T-helper 17 cell (primary cell): ENCODE results near the gene TMBIM6. TPM values are rescaled to one million over a fixed set of nuclear protein-coding genes. Genes with fewer than 3 reads are reported as not detected.
"Not testable (repeated sequence)": the region's sequence is repeated elsewhere in the genome, so short reads cannot be mapped to it uniquely, and the experiment has no call there.

Experiments
- ATAC-seq: fragments of 150-1000 bp; cut with Tn5 transposase; 2 replicates; pipeline ENCODE4 v1.10.0; 2021; ENCODE audit warnings: mild to moderate bottlenecking, moderate library complexity
- DNase-seq, 3 donors: peaks; one replicate each; pipeline versions ENCODE4 v3.0.0 to v3.0.0-alpha.2; 2020 to 2021
- H3K9me3 ChIP-seq: one replicate; pipeline ENCODE4 v1.7.0; 2013; ENCODE audit warnings: low read length, mild to moderate bottlenecking; ENCODE audit not compliant: control insufficient read depth, poor library complexity, severe bottlenecking
- H3K27ac Mint-ChIP-seq: one replicate; pipeline ENCODE4 v1.8.0; 2022; ENCODE audit warnings: mild to moderate bottlenecking, moderate library complexity, mixed read lengths
- H3K27me3 Mint-ChIP-seq: one replicate; pipeline ENCODE4 v1.8.0; 2022; ENCODE audit warnings: mixed read lengths
- H3K36me3 Mint-ChIP-seq: one replicate; pipeline ENCODE4 v1.8.0; 2022; ENCODE audit warnings: low read depth, mixed read lengths
- H3K4me1 Mint-ChIP-seq: one replicate; pipeline ENCODE4 v1.8.0; 2022; ENCODE audit warnings: mild to moderate bottlenecking, mixed read lengths
- H3K4me3 Mint-ChIP-seq: one replicate; pipeline ENCODE4 v1.8.0; 2022; ENCODE audit warnings: mild to moderate bottlenecking, moderate library complexity, mixed read lengths
- total RNA-seq, 4 donors: library from RNA in 2 of 4; stranded (reverse) in 2 of 4; gene quantifications; one replicate each; pipeline ENCODE4 v1.2.3 and lab custom pipeline; 2022 to 2026

Gene TMBIM6
- total RNA-seq, 2 donors from 2014 or later, result 325 to 376 TPM

DNA sequence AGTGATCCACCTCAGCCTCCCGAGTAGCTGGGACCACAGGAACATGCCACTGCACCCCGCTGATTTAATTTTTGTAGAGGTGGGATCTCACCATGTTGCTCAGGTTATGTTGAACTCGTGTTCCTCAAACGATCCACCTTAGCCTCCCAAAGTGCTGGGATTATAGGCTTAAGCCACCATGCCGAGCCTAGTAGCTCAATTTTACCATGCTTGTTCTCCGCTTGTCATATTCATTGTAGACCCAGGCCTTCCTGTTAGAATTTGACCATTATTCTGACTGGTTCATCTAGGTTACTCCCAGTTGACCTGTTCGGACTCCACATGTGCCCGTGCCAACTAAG, 24.7 kb downstream of the TMBIM6 start:
- no peak for ATAC-seq
- DNase-seq, result no peak
- Mint-ChIP-seq H3K4me3 (no peak overlapping the region), H3K27me3 (no peaks in the 10 kb centered on the region), H3K4me1 (peaks cover 51% of the 10 kb centered on the region), H3K27ac (peak overlapping the region; percentile 87), H3K36me3 (peaks cover 3% of the 10 kb centered on the region)
- no peaks in the 10 kb centered on the region for H3K9me3 ChIP-seq

GRCh38 chr12:49767333-49767732, 26.0 kb downstream of the TMBIM6 start:
- no peaks in the 10 kb centered on the region for H3K9me3 ChIP-seq
- Mint-ChIP-seq H3K4me3 (no peak overlapping the region), H3K27me3 (no peaks in the 10 kb centered on the region), H3K4me1 (peaks cover 39% of the 10 kb centered on the region), H3K27ac (peak overlapping the region; percentile 87), H3K36me3 (peaks cover 2% of the 10 kb centered on the region)
- no peak for DNase-seq
- no peak for ATAC-seq

DNA sequence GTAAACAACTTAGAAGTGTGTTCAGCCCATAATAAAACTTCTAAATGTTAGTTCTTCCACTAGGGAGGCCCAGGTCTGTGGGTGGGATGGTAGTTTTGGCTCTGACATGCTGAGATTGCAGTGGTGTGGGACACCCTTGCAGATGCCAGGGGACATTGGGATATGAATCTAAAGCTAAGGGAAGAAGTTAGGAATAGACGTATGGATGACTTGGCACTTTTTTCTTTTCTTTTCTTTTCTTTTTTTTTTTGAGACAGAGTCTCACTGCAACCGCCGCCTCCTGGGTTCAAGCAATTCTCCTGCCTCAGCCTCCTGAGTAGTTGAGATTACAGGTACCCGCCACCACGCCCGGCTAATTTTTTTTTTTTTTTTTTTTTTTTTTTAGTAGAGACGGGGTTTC, 31.7 kb downstream of the TMBIM6 start:
- not testable (repeated sequence) for H3K27me3 Mint-ChIP-seq, DNase-seq, H3K4me3 Mint-ChIP-seq, H3K9me3 ChIP-seq, H3K36me3 Mint-ChIP-seq, H3K27ac Mint-ChIP-seq, ATAC-seq
- H3K4me1 Mint-ChIP-seq, result peaks cover 14% of the 10 kb centered on the region

DNA sequence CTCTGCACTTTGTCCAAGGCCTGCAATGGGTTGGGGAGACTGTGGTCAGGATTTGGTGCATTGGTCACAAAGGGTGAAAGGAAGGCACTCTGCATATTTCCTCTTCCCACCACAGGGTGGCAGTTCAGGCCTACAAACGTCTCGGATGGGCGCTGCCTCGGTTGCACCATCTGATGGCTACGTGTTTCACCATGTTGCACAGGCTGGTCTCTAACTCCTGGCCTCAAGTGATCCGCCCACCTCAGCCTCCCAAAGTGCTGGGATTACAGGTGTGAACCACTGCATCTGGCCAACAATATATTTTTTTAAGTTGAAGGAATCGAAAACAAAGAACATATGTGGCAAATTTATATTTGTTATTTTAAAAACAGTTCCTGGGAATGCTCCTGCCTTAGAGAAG, 35.1 kb downstream of the TMBIM6 start:
- Mint-ChIP-seq H3K4me3 (peak overlapping the region; percentile 9), H3K27me3 (peaks cover 33% of the 10 kb centered on the region), H3K27ac (no peak overlapping the region), H3K4me1 (peaks cover 18% of the 10 kb centered on the region), H3K36me3 (peaks cover 5% of the 10 kb centered on the region)
- peak; percentile 76 for ATAC-seq
- peak in 1 of 3 donors; percentile 33 for DNase-seq
- no peaks in the 10 kb centered on the region for H3K9me3 ChIP-seq

DNA sequence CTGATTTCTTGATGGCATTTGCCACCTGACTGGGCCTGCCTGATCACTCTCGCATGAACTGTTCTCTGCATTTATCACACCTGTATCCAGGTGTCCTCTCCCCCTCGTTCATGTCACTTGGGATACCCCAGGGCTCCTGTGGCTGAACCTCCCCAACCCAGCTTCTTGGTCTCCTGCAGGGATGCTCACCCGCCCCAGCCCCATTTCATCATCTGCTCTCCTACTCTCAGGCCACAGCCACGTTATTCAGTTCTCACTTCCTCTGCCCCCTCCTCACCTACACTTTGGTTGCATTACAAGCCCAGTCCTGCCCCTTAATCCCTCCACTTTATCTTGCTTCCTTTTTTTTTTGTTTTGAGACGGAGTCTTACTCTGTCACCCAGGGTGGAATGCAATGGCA, 35.5 kb downstream of the TMBIM6 start:
- Mint-ChIP-seq H3K4me1 (peaks cover 18% of the 10 kb centered on the region), H3K36me3 (peaks cover 5% of the 10 kb centered on the region), H3K27ac (no peak overlapping the region), H3K4me3 (no peak overlapping the region), H3K27me3 (peaks cover 33% of the 10 kb centered on the region)
- DNase-seq (no peak), ATAC-seq (no peak)
- H3K9me3 ChIP-seq, result no peaks in the 10 kb centered on the region

DNA sequence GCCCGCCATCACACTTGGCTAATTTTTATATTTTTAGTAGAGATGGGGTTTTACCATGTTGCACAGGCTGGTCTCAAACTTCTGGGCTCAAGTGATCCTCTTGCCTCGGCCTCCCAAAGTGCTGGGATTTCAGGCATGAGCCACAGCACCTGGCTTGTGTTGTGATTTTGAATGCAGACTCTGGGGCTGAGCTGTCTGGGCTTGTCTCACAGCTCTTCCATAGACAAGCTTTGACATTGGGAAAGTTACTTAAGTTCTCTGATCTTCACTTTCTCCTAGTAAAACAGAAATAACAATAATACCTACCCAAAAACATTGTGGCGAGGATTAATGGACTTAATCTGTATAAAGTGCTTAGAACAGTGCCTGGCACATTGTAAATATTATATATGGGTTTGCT, 36.0 kb downstream of the TMBIM6 start:
- no peaks in the 10 kb centered on the region for H3K9me3 ChIP-seq
- peaks cover 3% of the 10 kb centered on the region for H3K36me3 Mint-ChIP-seq
- H3K27me3 Mint-ChIP-seq, result peaks cover 38% of the 10 kb centered on the region
- no peak for ATAC-seq
- no peak overlapping the region for H3K27ac Mint-ChIP-seq
- peaks cover 18% of the 10 kb centered on the region for H3K4me1 Mint-ChIP-seq
- no peak overlapping the region for H3K4me3 Mint-ChIP-seq
- no peak for DNase-seq

DNA sequence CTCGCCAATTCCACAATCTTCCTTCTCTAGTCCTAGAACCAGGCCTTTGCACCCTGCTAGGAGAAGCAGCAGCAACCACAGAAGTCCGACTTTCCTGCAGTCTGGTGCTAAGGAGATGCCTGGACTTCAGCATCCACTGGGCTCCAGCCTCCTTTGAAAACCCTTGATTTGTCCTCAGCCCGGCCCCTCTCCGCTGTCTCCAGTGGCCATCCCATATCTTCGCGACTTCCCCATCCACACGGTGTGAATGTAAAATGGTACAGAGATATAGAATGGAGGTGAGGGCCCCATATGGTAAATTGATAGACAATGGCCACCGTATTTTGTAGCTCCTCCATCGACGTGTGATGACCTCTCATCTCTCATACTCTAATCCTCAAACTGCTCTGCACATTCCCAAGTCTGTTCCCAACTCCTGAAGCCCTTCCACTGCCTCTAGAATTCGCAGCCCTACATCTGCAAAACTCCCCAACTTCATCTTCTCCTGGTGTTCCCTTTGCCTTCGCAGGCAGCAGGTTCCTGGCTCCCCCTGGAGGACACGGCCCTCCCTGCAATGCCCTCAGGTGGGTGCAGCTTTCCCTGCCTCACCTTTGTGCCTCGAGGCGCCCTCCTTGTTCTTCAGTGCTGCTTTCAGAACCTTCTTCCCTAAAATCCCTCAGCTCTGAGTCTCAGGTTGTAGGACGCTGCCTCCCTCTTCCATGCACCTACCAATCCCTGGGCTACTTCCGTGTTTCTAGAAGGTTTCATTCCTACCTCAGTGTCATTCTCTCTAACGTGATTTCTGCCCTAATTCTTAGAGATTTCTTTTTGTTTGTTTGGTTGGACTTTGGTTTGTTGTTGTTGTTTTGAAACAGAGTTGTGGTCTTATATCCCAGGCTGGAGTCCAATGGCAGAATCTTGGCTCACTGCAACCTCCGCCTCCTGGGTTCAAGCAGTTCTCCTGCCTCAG, 36.7 kb downstream of the TMBIM6 start:
- Mint-ChIP-seq H3K36me3 (peaks cover 3% of the 10 kb centered on the region), H3K4me3 (peak overlapping the region; percentile 60), H3K27me3 (peaks cover 39% of the 10 kb centered on the region), H3K27ac (peak overlapping the region; percentile 74), H3K4me1 (peaks cover 18% of the 10 kb centered on the region)
- ATAC-seq, result peak; percentile 90
- H3K9me3 ChIP-seq, result no peaks in the 10 kb centered on the region
- DNase-seq, result peak; percentile 61 to 73 (median 64)

DNA sequence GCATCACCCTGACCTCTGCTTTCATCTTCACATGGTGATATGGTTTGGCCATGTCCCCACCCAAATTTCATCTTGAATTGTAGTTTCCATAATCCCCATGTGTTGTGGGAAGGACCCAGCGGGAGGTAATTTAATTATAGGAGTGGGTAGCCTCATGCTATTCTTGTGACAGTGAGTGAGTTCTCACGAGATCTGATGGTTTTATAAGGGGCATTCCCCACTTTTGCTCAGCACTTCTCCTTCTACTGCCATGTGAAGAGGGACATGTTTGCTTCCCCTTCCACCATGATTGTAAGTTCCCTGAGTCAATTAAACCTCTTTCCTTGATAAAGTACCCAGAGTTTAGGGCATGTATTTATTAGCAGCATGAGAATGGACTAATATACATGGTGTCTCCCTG, 38.2 kb downstream of the TMBIM6 start:
- Mint-ChIP-seq H3K36me3 (peaks cover 9% of the 10 kb centered on the region), H3K4me3 (no peak overlapping the region), H3K4me1 (peaks cover 18% of the 10 kb centered on the region), H3K27ac (no peak overlapping the region), H3K27me3 (peaks cover 52% of the 10 kb centered on the region)
- H3K9me3 ChIP-seq, result no peaks in the 10 kb centered on the region
- DNase-seq (no peak), ATAC-seq (no peak)

DNA sequence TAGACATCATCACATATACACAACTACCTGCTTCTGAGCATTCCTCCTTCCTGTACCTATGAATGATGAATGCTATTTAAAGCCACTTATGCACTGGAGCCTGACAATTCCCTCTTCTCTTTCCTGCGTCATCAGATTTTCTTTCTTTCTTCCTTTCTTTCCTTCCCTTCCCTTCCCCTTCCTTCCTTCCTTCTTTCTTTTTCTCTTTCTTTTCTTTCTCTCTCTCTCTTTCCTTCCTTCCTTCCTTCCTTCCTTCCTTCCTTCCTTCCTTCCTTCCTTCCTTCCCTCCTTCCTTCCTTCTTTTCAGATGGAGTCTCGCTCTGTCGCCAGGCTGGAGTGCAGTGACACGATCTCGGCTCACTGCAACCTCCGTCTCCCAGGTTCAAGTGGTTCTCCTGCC, 39.6 kb downstream of the TMBIM6 start:
- Mint-ChIP-seq H3K27me3 (peaks cover 53% of the 10 kb centered on the region), H3K27ac (peak overlapping the region; percentile 14), H3K4me1 (peaks cover 20% of the 10 kb centered on the region)
- not testable (repeated sequence) for H3K4me3 Mint-ChIP-seq, H3K9me3 ChIP-seq, DNase-seq, H3K36me3 Mint-ChIP-seq, ATAC-seq

GRCh38 chr12:49783917-49784676, 42.7 kb downstream of the TMBIM6 start:
- H3K27ac Mint-ChIP-seq, result no peak overlapping the region
- H3K4me3 Mint-ChIP-seq, result no peak overlapping the region
- H3K27me3 Mint-ChIP-seq, result peaks cover 43% of the 10 kb centered on the region
- peaks cover 2% of the 10 kb centered on the region for H3K4me1 Mint-ChIP-seq
- ATAC-seq (no peak), DNase-seq (no peak)
- no peaks in the 10 kb centered on the region for H3K9me3 ChIP-seq
- H3K36me3 Mint-ChIP-seq, result peaks cover 9% of the 10 kb centered on the region

DNA sequence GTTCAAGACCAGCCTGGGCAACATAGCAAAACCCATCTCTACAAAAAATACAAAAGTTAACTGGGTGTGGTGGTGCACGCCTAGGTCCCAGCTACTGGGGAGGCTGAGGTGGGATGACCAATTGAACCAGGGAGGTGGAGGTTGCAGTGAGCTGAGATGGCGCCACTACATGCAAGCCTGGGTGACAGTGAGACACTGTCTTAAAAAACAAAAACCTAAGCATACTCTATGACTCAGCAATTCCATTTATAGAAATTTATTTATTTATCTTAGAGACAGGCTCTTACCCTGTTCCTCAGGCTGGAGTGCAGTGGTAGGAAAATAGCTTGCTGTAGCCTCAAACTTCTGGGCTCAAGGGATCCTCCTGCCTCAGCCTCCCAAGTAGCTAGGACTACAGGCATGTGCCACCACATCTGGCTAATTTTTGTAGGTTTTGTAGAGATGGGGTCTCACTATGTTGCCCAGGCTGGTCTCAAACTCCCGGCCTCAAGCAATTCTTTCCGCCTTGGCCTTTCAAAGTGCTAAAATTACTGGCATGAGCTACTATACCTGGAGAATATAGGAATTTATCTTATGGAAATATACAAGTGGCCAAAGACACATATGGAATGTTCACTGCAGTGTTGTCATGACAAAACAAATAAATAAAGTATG, 43.5 kb downstream of the TMBIM6 start:
- DNase-seq (no peak), ATAC-seq (no peak)
- Mint-ChIP-seq H3K27ac (no peak overlapping the region), H3K4me1 (peaks cover 2% of the 10 kb centered on the region), H3K4me3 (no peak overlapping the region), H3K36me3 (peaks cover 9% of the 10 kb centered on the region), H3K27me3 (peaks cover 35% of the 10 kb centered on the region)
- no peaks in the 10 kb centered on the region for H3K9me3 ChIP-seq

- DNase-seq, result no peak
- peaks cover 15% of the 10 kb centered on the region for H3K27me3 Mint-ChIP-seq
- H3K9me3 ChIP-seq, result no peaks in the 10 kb centered on the region
- peaks cover 5% of the 10 kb centered on the region for H3K4me1 Mint-ChIP-seq
- H3K4me3 Mint-ChIP-seq, result no peak overlapping the region
- H3K27ac Mint-ChIP-seq, result no peak overlapping the region
- no peak for ATAC-seq
- H3K36me3 Mint-ChIP-seq, result peaks cover 9% of the 10 kb centered on the region
Measured at GRCh38 chr12:49787672-49788071, 46.3 kb downstream of the TMBIM6 start.

DNA sequence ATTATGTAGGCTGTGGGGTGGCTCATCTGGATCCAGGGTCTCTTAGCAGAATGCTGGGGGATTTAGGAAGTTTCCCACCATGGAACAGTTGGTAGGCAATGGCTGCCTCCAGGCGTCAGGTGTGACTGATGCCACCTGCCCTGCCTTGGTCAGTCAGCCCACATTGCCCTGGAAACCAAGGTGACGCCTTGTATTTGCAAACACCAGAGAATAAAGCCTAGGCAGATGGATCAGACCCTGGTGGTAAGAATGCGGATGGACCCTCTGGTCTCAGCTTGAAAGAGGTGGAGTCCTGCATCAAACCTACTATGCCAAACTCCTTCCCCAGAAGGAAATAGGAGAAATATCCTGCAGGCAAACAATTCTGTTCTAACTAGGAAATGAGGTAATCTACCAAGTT, 48.6 kb downstream of the TMBIM6 start:
- no peaks in the 10 kb centered on the region for H3K9me3 ChIP-seq
- ATAC-seq, result no peak
- Mint-ChIP-seq H3K27me3 (no peaks in the 10 kb centered on the region), H3K4me1 (peaks cover 5% of the 10 kb centered on the region), H3K4me3 (no peak overlapping the region), H3K36me3 (peaks cover 3% of the 10 kb centered on the region), H3K27ac (no peak overlapping the region)
- DNase-seq, result no peak
